ENCODE measurements around the gene MYO1D. TPM values are rescaled to one million over a fixed set of nuclear protein-coding genes. Genes with fewer than 3 reads are reported as not detected.

The MYO1D gene
- total and polyA plus RNA-seq, 4 donors: 4.5 to 22.9 (median 13.3) TPM

DNA sequence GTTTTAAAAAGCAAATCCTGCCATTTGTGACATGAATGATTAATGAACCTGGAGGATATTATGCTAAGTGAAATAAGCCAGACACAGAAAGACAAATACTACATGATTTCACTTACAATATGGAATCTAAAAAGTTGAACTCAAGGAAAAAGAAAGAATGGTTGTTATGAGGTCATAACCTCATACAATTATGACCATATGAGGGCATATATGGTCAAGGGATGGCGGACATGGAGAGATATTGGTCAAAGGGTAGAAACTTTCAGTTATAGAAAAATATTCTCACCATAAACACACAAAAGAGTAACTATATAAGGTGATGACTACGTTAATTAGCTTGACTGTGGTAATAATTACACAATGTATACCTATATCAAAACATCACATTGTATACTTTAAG lies 56.5 kb downstream of the MYO1D start:
- H3K27ac ChIP-seq (ENCODE audit: low read depth in 1 of 2, low read length in 2 of 2): no peak overlapping the region
- no peak for DNase-seq (ENCODE audit: low spot score)
- 97% methylated on average over 2 of the region's 2 CpGs for WGBS
- H3K4me1 ChIP-seq (ENCODE audit: control insufficient read depth in 4 of 4, insufficient read depth in 4 of 4, low read length in 3 of 4): no peaks in the 10 kb centered on the region
- H3K36me3 ChIP-seq (ENCODE audit: control insufficient read depth in 4 of 4, insufficient read depth in 3 of 4, low read depth in 1 of 4, low read length in 3 of 4): no peaks in the 10 kb centered on the region
- TF ChIP-seq EGR1 (IDR thresholded peaks at IDR 0.05; ENCODE audit: low read depth in 2 of 2): no peak
- no peak for TF ChIP-seq RAD21 (IDR thresholded peaks at IDR 0.05)
- no peak for TF ChIP-seq JUND (IDR thresholded peaks at IDR 0.05)
- TF ChIP-seq FOXA1 (IDR thresholded peaks at IDR 0.05): no peak
- TF ChIP-seq FOXA2 (IDR thresholded peaks at IDR 0.05): no peak
- TF ChIP-seq HNF4G (IDR thresholded peaks at IDR 0.05): no peak
- TF ChIP-seq, protein P1, sequence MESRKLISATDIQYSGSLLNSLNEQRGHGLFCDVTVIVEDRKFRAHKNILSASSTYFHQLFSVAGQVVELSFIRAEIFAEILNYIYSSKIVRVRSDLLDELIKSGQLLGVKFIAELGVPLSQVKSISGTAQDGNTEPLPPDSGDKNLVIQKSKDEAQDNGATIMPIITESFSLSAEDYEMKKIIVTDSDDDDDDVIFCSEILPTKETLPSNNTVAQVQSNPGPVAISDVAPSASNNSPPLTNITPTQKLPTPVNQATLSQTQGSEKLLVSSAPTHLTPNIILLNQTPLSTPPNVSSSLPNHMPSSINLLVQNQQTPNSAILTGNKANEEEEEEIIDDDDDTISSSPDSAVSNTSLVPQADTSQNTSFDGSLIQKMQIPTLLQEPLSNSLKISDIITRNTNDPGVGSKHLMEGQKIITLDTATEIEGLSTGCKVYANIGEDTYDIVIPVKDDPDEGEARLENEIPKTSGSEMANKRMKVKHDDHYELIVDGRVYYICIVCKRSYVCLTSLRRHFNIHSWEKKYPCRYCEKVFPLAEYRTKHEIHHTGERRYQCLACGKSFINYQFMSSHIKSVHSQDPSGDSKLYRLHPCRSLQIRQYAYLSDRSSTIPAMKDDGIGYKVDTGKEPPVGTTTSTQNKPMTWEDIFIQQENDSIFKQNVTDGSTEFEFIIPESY (IDR thresholded peaks at IDR 0.05): no peak
- TF ChIP-seq, protein P2, sequence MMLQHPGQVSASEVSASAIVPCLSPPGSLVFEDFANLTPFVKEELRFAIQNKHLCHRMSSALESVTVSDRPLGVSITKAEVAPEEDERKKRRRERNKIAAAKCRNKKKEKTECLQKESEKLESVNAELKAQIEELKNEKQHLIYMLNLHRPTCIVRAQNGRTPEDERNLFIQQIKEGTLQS (IDR thresholded peaks at IDR 0.05): no peak
- TF ChIP-seq TAF1 (conservative IDR thresholded peaks at IDR 0.05): no peak
- no peak overlapping the region for H3K4me3 ChIP-seq (ENCODE audit: low read depth in 1 of 3, low read length in 3 of 3)
- no peaks in the 10 kb centered on the region for H3K27me3 ChIP-seq (ENCODE audit: control insufficient read depth in 4 of 4, insufficient read depth in 4 of 4, low read length in 3 of 4)
- H3K9ac ChIP-seq (ENCODE audit: low read depth in 1 of 2, low read length in 2 of 2): no peak overlapping the region
- H3K9me3 ChIP-seq (ENCODE audit: control insufficient read depth in 4 of 4, low read length in 3 of 4): no peaks in the 10 kb centered on the region

DNA sequence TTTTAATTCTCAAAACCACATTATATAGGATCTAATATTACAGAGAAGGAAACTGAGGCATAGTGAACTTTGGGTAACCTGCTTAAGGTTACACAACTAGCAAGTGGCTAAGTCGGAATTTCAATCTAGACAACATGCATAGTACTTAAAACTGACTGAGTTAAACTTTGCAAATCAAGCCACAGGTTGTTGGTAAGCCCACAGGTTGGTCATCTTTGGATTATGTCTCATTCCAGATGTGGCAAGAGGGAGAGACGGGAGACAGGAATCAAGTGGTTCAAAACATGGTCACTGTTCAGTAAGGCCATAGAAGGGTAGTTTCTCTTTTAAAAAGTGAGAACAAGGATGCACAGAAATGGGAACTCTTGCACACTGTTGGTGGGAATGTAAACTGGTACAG lies 57.1 kb downstream of the MYO1D start:
- H3K4me3 ChIP-seq (ENCODE audit: low read depth in 1 of 3, low read length in 3 of 3): no peak overlapping the region
- no peak overlapping the region for H3K9ac ChIP-seq (ENCODE audit: low read depth in 1 of 2, low read length in 2 of 2)
- H3K4me1 ChIP-seq (ENCODE audit: control insufficient read depth in 4 of 4, insufficient read depth in 4 of 4, low read length in 3 of 4): no peaks in the 10 kb centered on the region
- no peak overlapping the region for H3K27ac ChIP-seq (ENCODE audit: low read depth in 1 of 2, low read length in 2 of 2)
- H3K36me3 ChIP-seq (ENCODE audit: control insufficient read depth in 4 of 4, insufficient read depth in 3 of 4, low read depth in 1 of 4, low read length in 3 of 4): no peaks in the 10 kb centered on the region
- no peaks in the 10 kb centered on the region for H3K9me3 ChIP-seq (ENCODE audit: control insufficient read depth in 4 of 4, low read length in 3 of 4)
- 93% methylated on average over 2 of the region's 2 CpGs for WGBS
- DNase-seq (ENCODE audit: low spot score): no peak
- TF ChIP-seq HNF4A (conservative IDR thresholded peaks at IDR 0.05) (no peak), FOXA2 (IDR thresholded peaks at IDR 0.05) (no peak), EGR1 (IDR thresholded peaks at IDR 0.05; ENCODE audit: low read depth in 2 of 2) (no peak)
- no peaks in the 10 kb centered on the region for H3K27me3 ChIP-seq (ENCODE audit: control insufficient read depth in 4 of 4, insufficient read depth in 4 of 4, low read length in 3 of 4)

DNA sequence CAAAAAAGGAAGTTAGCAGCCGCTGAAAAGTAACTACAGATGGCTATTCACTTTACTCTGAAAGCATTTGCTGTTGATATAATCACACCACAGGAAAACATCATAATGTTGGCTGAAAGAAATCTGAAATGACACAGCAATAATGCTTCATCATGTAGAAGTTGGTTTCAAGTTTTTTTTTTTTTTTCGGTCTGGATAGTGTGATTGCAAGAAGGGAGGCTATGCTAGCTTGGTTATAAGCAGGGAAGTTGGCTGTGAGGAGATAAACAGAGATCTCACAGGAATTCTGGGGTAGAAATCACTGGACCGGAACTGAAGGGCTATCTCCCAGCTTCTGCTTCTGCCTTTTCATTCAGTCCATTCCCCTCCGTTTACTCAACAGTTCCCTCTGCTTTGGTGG lies 57.9 kb downstream of the MYO1D start:
- DNase-seq (ENCODE audit: low spot score): no peak
- Histone ChIP-seq H3K9ac (ENCODE audit: low read depth in 1 of 2, low read length in 2 of 2) (no peak overlapping the region), H3K4me1 (ENCODE audit: control insufficient read depth in 4 of 4, insufficient read depth in 4 of 4, low read length in 3 of 4) (no peaks in the 10 kb centered on the region), H3K36me3 (ENCODE audit: control insufficient read depth in 4 of 4, insufficient read depth in 3 of 4, low read depth in 1 of 4, low read length in 3 of 4) (no peaks in the 10 kb centered on the region), H3K27me3 (ENCODE audit: control insufficient read depth in 4 of 4, insufficient read depth in 4 of 4, low read length in 3 of 4) (no peaks in the 10 kb centered on the region), H3K9me3 (ENCODE audit: control insufficient read depth in 4 of 4, low read length in 3 of 4) (no peaks in the 10 kb centered on the region), H3K27ac (ENCODE audit: low read depth in 1 of 2, low read length in 2 of 2) (no peak overlapping the region), H3K4me3 (ENCODE audit: low read depth in 1 of 3, low read length in 3 of 3) (no peak overlapping the region)
- no peak for TF ChIP-seq FOXA1 (IDR thresholded peaks at IDR 0.05)
- no peak for TF ChIP-seq EGR1 (IDR thresholded peaks at IDR 0.05; ENCODE audit: low read depth in 2 of 2)
- TF ChIP-seq NR2F2 (IDR thresholded peaks at IDR 0.05): no peak
- WGBS: 72% methylated on average over 4 of the region's 4 CpGs

DNA sequence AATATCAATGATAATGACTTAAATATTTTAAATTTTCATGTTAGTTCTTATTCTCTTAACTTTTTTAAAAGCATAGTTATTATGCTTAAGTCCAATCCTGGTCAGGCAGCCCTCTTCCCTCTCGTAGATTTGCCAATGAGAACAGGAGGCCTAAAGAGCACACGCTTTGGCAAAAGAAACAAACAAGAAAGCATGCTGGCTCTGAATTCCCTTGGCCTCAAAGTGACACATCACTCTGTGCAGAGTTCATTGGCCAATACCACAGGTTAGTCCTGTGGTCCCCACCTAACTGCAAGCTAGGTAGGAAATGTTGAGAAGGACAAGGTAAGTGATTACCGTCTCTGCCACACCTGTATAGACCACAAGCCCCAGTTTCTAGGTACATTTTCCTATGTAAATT lies 61.5 kb downstream of the MYO1D start:
- H3K4me3 ChIP-seq (ENCODE audit: low read depth in 1 of 3, low read length in 3 of 3): no peak overlapping the region
- no peaks in the 10 kb centered on the region for H3K9me3 ChIP-seq (ENCODE audit: control insufficient read depth in 4 of 4, low read length in 3 of 4)
- no peaks in the 10 kb centered on the region for H3K4me1 ChIP-seq (ENCODE audit: control insufficient read depth in 4 of 4, insufficient read depth in 4 of 4, low read length in 3 of 4)
- no peak overlapping the region for H3K27ac ChIP-seq (ENCODE audit: low read depth in 1 of 2, low read length in 2 of 2)
- 66% methylated on average over 3 of the region's 3 CpGs for WGBS
- DNase-seq (ENCODE audit: low spot score): no peak
- TF ChIP-seq NR2F2 (IDR thresholded peaks at IDR 0.05) (no peak), HNF4A (conservative IDR thresholded peaks at IDR 0.05) (no peak), FOXA2 (IDR thresholded peaks at IDR 0.05) (no peak), JUND (IDR thresholded peaks at IDR 0.05) (no peak), RAD21 (IDR thresholded peaks at IDR 0.05) (no peak), YY1 (IDR thresholded peaks at IDR 0.05) (no peak), SP1 (IDR thresholded peaks at IDR 0.05) (no peak), GABPA (IDR thresholded peaks at IDR 0.05 in 1 of 2, conservative IDR thresholded peaks at IDR 0.05 in 1 of 2) (no peak), HNF4G (IDR thresholded peaks at IDR 0.05) (no peak)
- TF ChIP-seq, protein P3, sequence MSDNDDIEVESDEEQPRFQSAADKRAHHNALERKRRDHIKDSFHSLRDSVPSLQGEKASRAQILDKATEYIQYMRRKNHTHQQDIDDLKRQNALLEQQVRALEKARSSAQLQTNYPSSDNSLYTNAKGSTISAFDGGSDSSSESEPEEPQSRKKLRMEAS (IDR thresholded peaks at IDR 0.05): no peak
- no peaks in the 10 kb centered on the region for H3K36me3 ChIP-seq (ENCODE audit: control insufficient read depth in 4 of 4, insufficient read depth in 3 of 4, low read depth in 1 of 4, low read length in 3 of 4)
- no peaks in the 10 kb centered on the region for H3K27me3 ChIP-seq (ENCODE audit: control insufficient read depth in 4 of 4, insufficient read depth in 4 of 4, low read length in 3 of 4)
- no peak overlapping the region for H3K9ac ChIP-seq (ENCODE audit: low read depth in 1 of 2, low read length in 2 of 2)

Measured in liver (tissue), 9 donors.